Stimulated activated CD4-positive, alpha-beta T cell treated with anti-CD3 and anti-CD28 coated beads, Interleukin-1b, Interleukin-23, amount 100 ng/mL, for 4 hours (primary cell): Measurements from ENCODE around the gene SAMD1.
A peak's percentile ranks its signal among the peaks of the same experiment; 100 is the strongest.

Source experiments
- DNase-seq, 2 donors: peaks; one replicate each; pipeline ENCODE4 v3.0.0-alpha.2; 2020; ENCODE audit warnings: low read depth in 2 of 2

The SAMD1 gene

GRCh38 chr19:14090509-14091080 is at the start of gene SAMD1:
TSS of gene SAMD1 (minus strand) at chr19:14090751.
- DNase-seq, result peak; percentile 87 to 89

GRCh38 chr19:14139944-14140343 is 49.4 kb upstream of the SAMD1 start:
- DNase-seq, result no peak

GRCh38 chr19:14138576-14139265 is 48.2 kb upstream of the SAMD1 start:
- DNase-seq, result no peak

GRCh38 chr19:14136509-14137281 is 46.1 kb upstream of the SAMD1 start, which contains the start of gene ASF1B:
TSS of gene ASF1B (minus strand) at chr19:14136589. CDS start at chr19:14136456, 133 bp downstream.
- DNase-seq, result peak; percentile 92 to 93

- DNase-seq, result no peak
Measured at GRCh38 chr19:14135985-14136508, 45.5 kb upstream of the SAMD1 start.

- no peak for DNase-seq
Measured at GRCh38 chr19:14135355-14135754, 44.8 kb upstream of the SAMD1 start.

GRCh38 chr19:14127929-14128509 is 37.5 kb upstream of the SAMD1 start:
- DNase-seq, result no peak

- no peak for DNase-seq
Measured at GRCh38 chr19:14127176-14127575, 36.6 kb upstream of the SAMD1 start.

- DNase-seq, result no peak
Measured at GRCh38 chr19:14122924-14123323, 32.4 kb upstream of the SAMD1 start.

GRCh38 chr19:14120497-14120780 is 29.9 kb upstream of the SAMD1 start:
- DNase-seq, result no peak

- no peak for DNase-seq
Measured at GRCh38 chr19:14119644-14120496, 29.3 kb upstream of the SAMD1 start.

GRCh38 chr19:14119146-14119545 is 28.6 kb upstream of the SAMD1 start:
- DNase-seq, result no peak

- DNase-seq, result no peak
Measured at GRCh38 chr19:14118165-14119051, 27.9 kb upstream of the SAMD1 start.

- peak; percentile 95 for DNase-seq
Measured at GRCh38 chr19:14117668-14118164, 27.2 kb upstream of the SAMD1 start, which contains the start of gene PRKACA. TSS of gene PRKACA (minus strand) at chr19:14117762. CDS start at chr19:14117547, 215 bp downstream.

- DNase-seq, result no peak
Measured at GRCh38 chr19:14116918-14117578, 26.5 kb upstream of the SAMD1 start.

- no peak for DNase-seq
Measured at GRCh38 chr19:14116525-14116917, 26.0 kb upstream of the SAMD1 start.

- no peak for DNase-seq
Measured at GRCh38 chr19:14115756-14116155, 25.2 kb upstream of the SAMD1 start.

GRCh38 chr19:14114854-14115253 is 24.3 kb upstream of the SAMD1 start:
- DNase-seq, result peak; percentile 14 to 53

GRCh38 chr19:14114439-14114838 is 23.9 kb upstream of the SAMD1 start:
- DNase-seq, result no peak
